ENCODE data around the gene PGBD5.

DNA sequence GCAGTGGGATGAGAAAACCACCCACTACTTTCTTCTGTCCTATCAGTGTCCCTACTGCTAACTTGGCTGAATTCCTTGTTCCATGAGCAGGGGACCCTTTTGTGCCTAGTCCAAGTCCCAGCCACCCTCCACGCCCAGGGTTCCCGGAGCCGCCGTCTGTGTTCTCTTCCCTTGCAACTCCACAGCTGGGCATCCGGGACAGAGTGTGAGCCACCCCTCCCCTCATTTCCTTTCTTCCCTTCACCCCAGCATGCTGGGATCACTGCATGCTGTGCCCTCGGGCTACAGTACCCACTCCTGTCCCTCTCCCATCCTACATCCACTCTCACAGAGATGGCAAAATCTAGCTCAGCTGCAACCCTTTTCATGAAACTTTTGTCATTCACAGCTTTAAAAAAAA is 44.5 kb downstream of the PGBD5 start:
- TF ChIP-seq, protein P1, sequence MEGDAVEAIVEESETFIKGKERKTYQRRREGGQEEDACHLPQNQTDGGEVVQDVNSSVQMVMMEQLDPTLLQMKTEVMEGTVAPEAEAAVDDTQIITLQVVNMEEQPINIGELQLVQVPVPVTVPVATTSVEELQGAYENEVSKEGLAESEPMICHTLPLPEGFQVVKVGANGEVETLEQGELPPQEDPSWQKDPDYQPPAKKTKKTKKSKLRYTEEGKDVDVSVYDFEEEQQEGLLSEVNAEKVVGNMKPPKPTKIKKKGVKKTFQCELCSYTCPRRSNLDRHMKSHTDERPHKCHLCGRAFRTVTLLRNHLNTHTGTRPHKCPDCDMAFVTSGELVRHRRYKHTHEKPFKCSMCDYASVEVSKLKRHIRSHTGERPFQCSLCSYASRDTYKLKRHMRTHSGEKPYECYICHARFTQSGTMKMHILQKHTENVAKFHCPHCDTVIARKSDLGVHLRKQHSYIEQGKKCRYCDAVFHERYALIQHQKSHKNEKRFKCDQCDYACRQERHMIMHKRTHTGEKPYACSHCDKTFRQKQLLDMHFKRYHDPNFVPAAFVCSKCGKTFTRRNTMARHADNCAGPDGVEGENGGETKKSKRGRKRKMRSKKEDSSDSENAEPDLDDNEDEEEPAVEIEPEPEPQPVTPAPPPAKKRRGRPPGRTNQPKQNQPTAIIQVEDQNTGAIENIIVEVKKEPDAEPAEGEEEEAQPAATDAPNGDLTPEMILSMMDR (conservative IDR thresholded peaks at IDR 0.05; ENCODE audit: low read length): no peak
- no peak for TF ChIP-seq EZH2phosphoT487 (IDR thresholded peaks at IDR 0.05; ENCODE audit: borderline replicate concordance, low read depth, low read length)

Measured in OCI-LY7 (cell line).